Sigmoid colon (tissue), 7 donors: ENCODE results near the gene SLC35B2. TPM values are rescaled to one million over a fixed set of nuclear protein-coding genes. Genes with fewer than 3 reads are reported as not detected.

Experiments
- DNase-seq: peaks from one replicate; pipeline ENCODE4 v3.0.0-alpha.2; 2019
- H3K27ac ChIP-seq, 4 donors: fragments of 200-600 bp; sonication (generic); one replicate each; pipeline ENCODE4 v1.5.1; 2016 to 2019; ENCODE audit warnings: mild to moderate bottlenecking in 1 of 4
- H3K27me3 ChIP-seq, 3 donors: fragments of 200-600 bp; sonication (generic); one replicate each; pipeline ENCODE4 v1.5.1; 2019; ENCODE audit warnings: mild to moderate bottlenecking in 1 of 3
- H3K36me3 ChIP-seq, 4 donors: fragments of 200-600 bp; sonication (generic); one replicate each; pipeline ENCODE4 v1.5.1; 2016 to 2019
- H3K4me1 ChIP-seq, 4 donors: fragments of 200-600 bp; sonication (generic); one replicate each; pipeline ENCODE4 v1.5.1; 2017 to 2019
- H3K4me3 ChIP-seq, 4 donors: fragments of 200-600 bp; sonication (generic); one replicate each; pipeline ENCODE4 v1.5.1; 2017 to 2019; ENCODE audit warnings: mild to moderate bottlenecking in 2 of 4, moderate library complexity in 1 of 4
- H3K9me3 ChIP-seq, 4 donors: fragments of 200-600 bp in 3 of 4; sonication (generic) in 3 of 4; one replicate each; pipeline versions ENCODE4 v1.5.1 to v1.6.1; 2013 to 2019
- CTCF ChIP-seq, 4 experiments: fragments of 450-650 bp in 3 of 4; fragments of 200-600 bp in 1 of 4; IDR thresholded peaks; one replicate each; pipeline ENCODE4 v1.5.1; 2016 to 2019; ENCODE audit warnings: antibody characterized with exemption in 4 of 4, mild to moderate bottlenecking in 3 of 4, moderate library complexity in 2 of 4
- EP300 ChIP-seq, 4 donors: sonication (generic); formaldehyde crosslinking; IDR thresholded peaks; one replicate each; pipeline ENCODE4 v1.6.1; 2017; ENCODE audit warnings: antibody characterized with exemption in 4 of 4
- POLR2A ChIP-seq, 2 donors: fragments of 450-650 bp; IDR thresholded peaks; one replicate each; pipeline ENCODE4 v1.6.1; 2016; ENCODE audit warnings: antibody characterized with exemption in 2 of 2, mild to moderate bottlenecking in 2 of 2, moderate library complexity in 2 of 2
- POLR2AphosphoS5 ChIP-seq, 4 donors: sonication (generic); formaldehyde crosslinking; IDR thresholded peaks; one replicate each; pipeline ENCODE4 v1.6.1; 2017; ENCODE audit warnings: antibody characterized with exemption in 4 of 4
- WGBS, 2 donors: extraction: QIAGEN DNeasy Blood & Tissue Kit; methylation state at CpG; one replicate each; pipeline ENCODE4 v1.1.7; 2013; 5-methylcytosine and 5-hydroxymethylcytosine counted together
- intact Hi-C: fragments of 100-400 bp; cut with DNase I; formaldehyde crosslinking; loops from one replicate; pipeline ENCODE4 v1.15.1; 2023
- polyA plus RNA-seq, 3 donors: library from polyadenylated mRNA; stranded (reverse); fragments of 200-250 nt; gene quantifications; one replicate each; pipeline ENCODE4 v1.2.3, GENCODE V29; 2013
- total RNA-seq, 4 donors: library from RNA; depleted of rRNA; stranded (reverse); fragments of >200 nt; gene quantifications; one replicate each; pipeline ENCODE4 v1.1.0, GENCODE V29; 2016
- donor health status: healthy with polysubstance abuse.
- donor health status: Bipolar disorder and iron deficiency.
- donor health status: healthy.

SLC35B2 gene
- total and polyA plus RNA-seq, 7 donors = 7.2 to 36.9 (median 25.7) TPM

GRCh38 chr6:44260011-44260410, 2.7 kb upstream of the SLC35B2 start:
- peaks cover 0 to 47% (median 45%) of the 10 kb centered on the region in 4 donors for H3K4me1 ChIP-seq
- intact Hi-C loops = no loop called here
- H3K36me3 ChIP-seq = peaks cover 3 to 19% (median 11%) of the 10 kb centered on the region in 4 donors
- no peak overlapping the region for H3K4me3 ChIP-seq
- no peaks in the 10 kb centered on the region for H3K27me3 ChIP-seq
- no peak for DNase-seq
- WGBS, 2 donors = 92 to 93% methylated on average over 8 of the region's 8 CpGs
- H3K27ac ChIP-seq = no peak overlapping the region
- TF ChIP-seq POLR2AphosphoS5 (IDR thresholded peaks at IDR 0.05) (no peak), CTCF (IDR thresholded peaks at IDR 0.05) (no peak)
- H3K9me3 ChIP-seq = no peaks in the 10 kb centered on the region

- H3K4me3 ChIP-seq = no peak overlapping the region
- intact Hi-C loops = loop anchor here (5.0 kb wide), 1 partner anchor 162 kb away; no protein-coding TSS in a partner anchor
Measured at GRCh38 chr6:44258921-44259320, 1.6 kb upstream of the SLC35B2 start.

GRCh38 chr6:44258325-44258863, 1.1 kb upstream of the SLC35B2 start:
- Histone ChIP-seq H3K4me1 (peaks cover 0 to 38% (median 29%) of the 10 kb centered on the region in 4 donors), H3K4me3 (no peak overlapping the region), H3K9me3 (no peaks in the 10 kb centered on the region), H3K36me3 (peaks cover 16 to 33% (median 26%) of the 10 kb centered on the region in 4 donors), H3K27ac (peak overlapping the region in 2 of 4 donors; percentile 88 to 94), H3K27me3 (no peaks in the 10 kb centered on the region)
- intact Hi-C loops = loop anchor here (5.0 kb wide), 1 partner anchor 161 kb away; no protein-coding TSS in a partner anchor
- no peak for DNase-seq
- no peak for TF ChIP-seq CTCF (IDR thresholded peaks at IDR 0.05)
- TF ChIP-seq EP300 (IDR thresholded peaks at IDR 0.05) = no peak
- TF ChIP-seq POLR2AphosphoS5 (IDR thresholded peaks at IDR 0.05) = no peak
- no peak for TF ChIP-seq POLR2A (IDR thresholded peaks at IDR 0.05)
- WGBS, 2 donors = 79 to 85% methylated on average over 9 of the region's 9 CpGs

More at GRCh38 chr6:44258921-44259320, 1.6 kb upstream of the SLC35B2 start:
- H3K36me3 ChIP-seq = peaks cover 12 to 30% (median 22%) of the 10 kb centered on the region in 4 donors
- H3K9me3 ChIP-seq = no peaks in the 10 kb centered on the region
- DNase-seq = no peak
- no peak overlapping the region for H3K27ac ChIP-seq
- H3K27me3 ChIP-seq = no peaks in the 10 kb centered on the region
- 89 to 92% methylated on average over 3 of the region's 3 CpGs for WGBS, 2 donors
- peaks cover 0 to 41% (median 34%) of the 10 kb centered on the region in 4 donors for H3K4me1 ChIP-seq
- no peak for TF ChIP-seq CTCF (IDR thresholded peaks at IDR 0.05)
- TF ChIP-seq EP300 (IDR thresholded peaks at IDR 0.05) = no peak
- TF ChIP-seq POLR2A (IDR thresholded peaks at IDR 0.05) = no peak
- TF ChIP-seq POLR2AphosphoS5 (IDR thresholded peaks at IDR 0.05) = no peak

GRCh38 chr6:44257753-44258324, 511 bp upstream of the SLC35B2 start:
- H3K36me3 ChIP-seq = peaks cover 22 to 39% (median 32%) of the 10 kb centered on the region in 4 donors

More at GRCh38 chr6:44257753-44258324, 511 bp upstream of the SLC35B2 start:
- Histone ChIP-seq H3K4me1 (peaks cover 0 to 32% (median 23%) of the 10 kb centered on the region in 4 donors), H3K27me3 (no peaks in the 10 kb centered on the region), H3K9me3 (no peaks in the 10 kb centered on the region), H3K4me3 (peak overlapping the region; percentile 76 to 94 (median 90)), H3K27ac (peak overlapping the region; percentile 88 to 95 (median 92))
- intact Hi-C loops = loop anchor here (1.0 to 5.0 kb wide), 2 partner anchors 86 to 161 kb away; no protein-coding TSS in a partner anchor
- 26 to 32% methylated on average over 15 of the region's 15 CpGs for WGBS, 2 donors
- TF ChIP-seq POLR2AphosphoS5 (IDR thresholded peaks at IDR 0.05) (no peak), POLR2A (IDR thresholded peaks at IDR 0.05) (no peak), EP300 (IDR thresholded peaks at IDR 0.05) (no peak), CTCF (IDR thresholded peaks at IDR 0.05) (no peak)
- no peak for DNase-seq
